GM18499 (cell line): ENCODE measurements around the gene JAK3.

ENCODE experiments used
- ATAC-seq: cut with Tn5 transposase; IDR thresholded peaks from one replicate; pipeline ENCODE4 v1.9.1; 2021; ENCODE audit warnings: moderate number of reproducible peaks; ENCODE audit not compliant: insufficient read depth, unreplicated experiment

Gene JAK3

GRCh38 chr19:17841810-17842662 is 5.7 kb downstream of the JAK3 start:
- no peak for ATAC-seq

DNA sequence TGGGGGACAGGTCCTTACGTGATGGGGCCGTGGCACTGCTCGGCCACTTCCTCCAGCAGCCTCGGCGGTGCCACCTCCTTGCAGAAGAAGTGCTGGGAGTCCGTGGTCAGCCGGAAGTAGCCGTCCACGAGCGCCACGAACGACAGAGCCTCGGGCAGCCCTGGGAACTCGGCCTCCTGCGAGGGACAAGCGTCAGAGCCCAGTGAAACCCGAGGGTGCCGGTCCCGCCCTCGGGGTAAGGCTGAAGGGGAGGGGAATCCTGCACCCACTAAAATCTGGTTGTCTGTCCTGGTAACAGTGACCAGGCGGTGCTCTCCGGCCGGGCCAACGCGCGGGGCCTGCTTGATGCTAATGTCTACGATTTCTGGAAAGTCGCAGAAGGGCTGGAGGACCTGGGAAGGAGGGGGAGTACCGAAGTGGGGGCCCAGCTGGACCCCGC is 6.4 kb downstream of the JAK3 start:
- no peak for ATAC-seq

- ATAC-seq = no peak
These were observed 7.8 kb downstream of the JAK3 start for GRCh38 chr19:17840019-17840418.

GRCh38 chr19:17837972-17838371 is 9.8 kb downstream of the JAK3 start:
- no peak for ATAC-seq

GRCh38 chr19:17836530-17836929 is 11.3 kb downstream of the JAK3 start:
- no peak for ATAC-seq

DNA sequence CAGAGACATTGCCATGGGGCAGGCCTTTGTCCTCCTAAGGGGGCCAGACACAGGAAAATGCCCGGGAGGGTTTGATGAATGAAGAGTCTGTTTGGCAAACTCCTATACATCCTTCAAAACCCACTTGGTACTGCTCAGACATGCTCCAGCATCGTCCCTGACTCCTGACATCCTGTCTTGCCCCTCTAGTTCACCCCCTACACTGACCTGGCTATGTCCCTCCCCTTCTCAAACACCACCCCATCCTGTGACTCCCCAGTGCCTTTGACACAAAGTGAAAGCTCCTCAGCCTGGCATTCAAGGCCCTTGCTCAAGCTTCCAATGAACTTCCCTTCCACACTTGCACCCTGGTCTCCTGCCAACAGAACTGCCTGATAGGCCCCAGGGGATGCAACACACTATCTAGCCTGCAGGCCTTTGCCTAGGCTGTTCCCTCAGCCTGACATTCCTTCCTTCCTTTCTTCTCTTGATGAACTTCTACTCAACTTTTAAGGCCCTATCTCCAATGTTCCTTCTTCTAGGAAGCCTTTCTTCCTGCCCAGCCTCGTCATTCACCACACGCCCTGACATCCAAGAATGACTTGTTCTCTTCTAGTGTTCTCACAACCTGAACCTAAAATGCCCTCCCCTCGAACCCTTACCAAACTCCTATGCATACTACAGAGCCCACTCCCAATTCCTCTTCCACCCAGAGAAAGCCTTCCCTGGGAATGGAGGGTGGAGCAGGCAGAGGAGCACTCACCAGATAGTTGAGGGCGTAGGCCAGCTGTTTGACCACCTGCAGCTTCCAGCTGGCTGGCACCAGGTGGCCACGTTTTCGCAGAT is 12.4 kb downstream of the JAK3 start:
- no peak for ATAC-seq

- no peak for ATAC-seq
These were observed 13.2 kb downstream of the JAK3 start for GRCh38 chr19:17834350-17835181.

DNA sequence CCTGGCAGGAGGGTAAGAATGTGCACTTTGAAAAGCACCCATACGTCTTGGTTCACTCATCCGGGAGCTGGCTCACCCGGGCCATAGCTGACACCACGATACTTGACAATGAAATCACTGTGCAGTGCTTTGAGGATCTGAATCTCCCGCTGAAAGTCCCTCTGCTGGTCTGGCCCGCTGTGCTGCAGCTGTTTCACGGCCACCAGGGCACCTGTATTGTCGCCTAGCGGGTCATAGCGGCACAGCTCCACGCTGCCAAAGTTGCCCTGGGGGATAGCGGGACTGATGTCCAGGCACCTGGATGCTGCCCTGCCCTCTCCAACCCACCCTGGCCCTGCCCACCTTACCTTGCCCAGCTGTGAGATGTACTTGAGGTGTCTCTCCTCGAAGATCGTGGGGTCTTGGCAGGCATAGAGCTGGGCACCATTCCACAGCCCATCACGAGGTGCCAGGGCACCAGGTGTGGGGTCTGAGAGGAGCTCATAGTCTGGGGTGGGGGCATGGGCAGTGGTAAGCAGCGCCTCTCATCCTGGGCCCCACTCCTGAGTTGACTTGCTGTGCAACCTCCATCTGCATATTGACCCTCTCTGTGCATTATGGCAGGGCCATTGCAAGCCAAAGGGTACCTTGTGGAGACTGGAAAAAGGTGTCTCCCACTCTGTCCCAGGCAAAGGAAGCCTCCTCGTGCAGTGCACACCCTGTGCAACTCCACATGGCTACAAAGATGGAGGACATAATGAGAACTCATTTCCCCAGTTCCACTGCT is 15.2 kb downstream of the JAK3 start:
- no peak for ATAC-seq

DNA sequence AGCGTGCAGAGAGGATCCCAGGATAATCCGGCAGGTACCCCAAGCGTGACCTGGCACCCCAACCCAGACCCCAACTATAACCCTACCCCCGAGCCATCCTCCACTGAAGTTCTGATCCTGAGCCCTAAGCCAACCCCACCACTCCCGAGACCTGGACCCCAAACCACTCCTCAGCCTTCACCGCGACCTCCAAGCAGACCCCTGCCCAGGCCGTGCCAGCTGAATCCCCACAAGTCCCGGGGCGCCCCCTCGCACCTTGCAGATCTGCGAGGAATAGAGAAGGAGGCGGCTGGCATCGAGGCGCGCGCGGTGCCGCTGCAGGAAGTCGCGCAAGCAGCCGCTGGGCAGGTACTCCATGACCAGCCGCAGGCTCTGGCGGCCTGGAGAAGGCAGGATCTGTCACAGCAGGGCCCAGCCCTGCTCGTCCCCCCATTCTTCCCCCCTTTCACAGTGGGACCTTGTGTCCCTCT is 16.3 kb downstream of the JAK3 start:
- ATAC-seq = no peak

- ATAC-seq = no peak
These were observed 17.0 kb downstream of the JAK3 start for GRCh38 chr19:17830567-17831418.

- ATAC-seq = no peak
These were observed 17.8 kb downstream of the JAK3 start for GRCh38 chr19:17829855-17830566.

- ATAC-seq = no peak
These were observed 21.2 kb downstream of the JAK3 start for GRCh38 chr19:17826508-17827056.

DNA sequence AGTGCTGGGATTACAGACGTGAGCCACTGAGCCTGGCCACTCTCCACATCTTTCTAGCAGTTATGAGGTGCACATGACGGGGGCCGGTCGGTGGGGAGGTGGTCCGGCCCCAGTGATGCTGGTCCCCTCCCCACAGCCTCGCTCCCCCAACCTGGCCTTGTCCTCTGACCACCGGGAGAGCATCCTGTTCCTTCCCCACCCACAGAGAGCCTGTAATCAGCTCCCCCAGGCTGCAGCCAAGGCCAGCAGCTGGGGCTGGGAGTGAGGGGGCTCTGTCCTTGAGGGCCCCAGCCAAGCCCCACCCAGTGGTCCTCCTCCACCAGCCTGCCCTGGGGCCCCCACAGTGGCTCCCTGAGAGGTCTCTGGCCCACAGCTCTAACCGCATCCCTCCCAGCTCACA is 23.4 kb downstream of the JAK3 start:
- no peak for ATAC-seq

DNA sequence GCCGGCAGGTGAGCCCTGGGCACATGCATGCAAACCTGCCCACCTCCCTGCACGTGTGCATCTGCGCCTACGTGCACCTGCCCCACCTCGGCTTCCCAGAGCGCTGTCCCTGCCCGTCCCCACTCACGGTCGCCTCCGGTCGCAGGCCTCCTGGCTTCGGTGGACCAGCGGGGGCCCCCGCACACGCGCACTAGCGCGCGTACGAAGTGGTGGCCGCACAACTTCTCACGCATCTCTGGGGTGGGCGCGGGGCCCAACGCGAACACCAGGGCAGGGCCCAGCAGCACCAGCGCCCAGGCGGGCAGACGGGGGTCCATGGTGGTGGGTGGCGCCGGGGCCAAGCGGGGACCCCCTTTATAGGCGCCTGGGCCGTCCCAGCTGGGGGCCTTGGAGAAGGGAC is 26.6 kb downstream of the JAK3 start, which contains the start of gene INSL3:
Gene INSL3 (minus strand): TSS at position 330 of the 400 bp plus-strand sequence. CDS start 13 bp downstream, at position 317.
- no peak for ATAC-seq

DNA sequence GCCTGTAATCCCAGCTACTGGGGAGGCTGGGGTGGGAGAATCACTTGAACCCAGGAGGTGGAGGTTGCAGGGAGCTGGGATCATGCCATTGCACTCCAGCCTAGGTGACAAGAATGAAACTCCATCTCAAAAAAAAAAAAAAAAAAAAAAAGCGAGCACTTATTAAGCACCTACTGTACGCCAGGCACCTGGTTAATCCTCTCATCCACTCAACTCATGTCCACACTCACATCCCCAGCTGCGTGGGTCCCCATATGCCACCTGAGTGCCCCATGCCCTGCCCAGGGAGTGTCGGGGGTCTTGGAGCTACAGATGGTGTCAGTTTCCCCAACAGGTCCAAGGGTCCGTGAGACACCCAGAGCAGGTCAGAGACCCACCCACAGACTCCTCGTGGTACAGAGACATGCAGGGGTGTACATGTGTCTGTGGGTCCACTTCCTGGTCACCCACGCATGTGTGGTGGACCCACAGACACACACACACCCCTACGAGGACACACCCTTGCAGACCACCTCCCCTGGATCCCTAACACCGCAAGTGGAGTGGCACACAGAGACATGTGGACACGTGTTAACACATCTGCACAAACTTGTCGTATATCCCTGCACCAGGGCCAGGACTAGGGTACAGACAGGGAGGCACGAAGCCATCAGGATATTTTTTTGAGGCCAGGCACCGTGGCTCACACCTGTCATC is 30.0 kb downstream of the JAK3 start:
- ATAC-seq = no peak

- no peak for ATAC-seq
These were observed 35.7 kb downstream of the JAK3 start for GRCh38 chr19:17812099-17812498.

DNA sequence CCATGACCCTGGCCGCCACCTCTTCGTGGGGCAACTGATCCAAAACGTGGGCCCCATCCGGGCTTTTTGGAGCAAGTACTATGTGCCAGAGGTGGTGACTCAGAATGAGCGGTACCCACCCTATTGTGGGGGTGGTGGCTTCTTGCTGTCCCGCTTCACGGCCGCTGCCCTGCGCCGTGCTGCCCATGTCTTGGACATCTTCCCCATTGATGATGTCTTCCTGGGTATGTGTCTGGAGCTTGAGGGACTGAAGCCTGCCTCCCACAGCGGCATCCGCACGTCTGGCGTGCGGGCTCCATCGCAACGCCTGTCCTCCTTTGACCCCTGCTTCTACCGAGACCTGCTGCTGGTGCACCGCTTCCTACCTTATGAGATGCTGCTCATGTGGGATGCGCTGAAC is 36.1 kb downstream of the JAK3 start:
- ATAC-seq = no peak
